ENCODE measurements around the gene CACNA2D2. TPM values are rescaled to one million over a fixed set of nuclear protein-coding genes. Genes with fewer than 3 reads are reported as not detected.

The CACNA2D2 gene
- total RNA-seq (2022; extraction: Qiagen RNA extraction; ENCODE audit: low read depth) = 0.36 to 0.78 TPM (median 0.42 TPM) in 5 replicates

GRCh38 chr3:50503504-50504342 lies at the start of gene CACNA2D2:
Gene CACNA2D2, minus strand, starts transcription at chr3:50503634. Its CDS starts 211 bp downstream, at chr3:50503423.

GRCh38 chr3:50358911-50359759 lies 144.3 kb downstream of the CACNA2D2 start, which contains the start of gene TMEM115:
Gene TMEM115, minus strand, starts transcription at chr3:50359521. Its CDS starts 458 bp downstream, at chr3:50359063.

GRCh38 chr3:50350527-50351322 lies 152.7 kb downstream of the CACNA2D2 start, which contains the start of the genes CYB561D2 and NPRL2:
Gene CYB561D2, plus strand, starts transcription at chr3:50350862. Its CDS starts 572 bp downstream, at chr3:50351434.
Gene NPRL2, minus strand, starts transcription at chr3:50350775. Its CDS starts 123 bp downstream, at chr3:50350652.

GRCh38 chr3:50345586-50346234 lies 157.7 kb downstream of the CACNA2D2 start, which contains the start of gene ZMYND10:
Gene ZMYND10, minus strand, starts transcription at chr3:50345732. Its CDS starts 153 bp downstream, at chr3:50345579.

GRCh38 chr3:50340448-50341329 lies 162.7 kb downstream of the CACNA2D2 start, which contains the start of gene RASSF1:
Gene RASSF1, minus strand, starts transcription at chr3:50340836. Its CDS starts 31 bp downstream, at chr3:50340805.

GRCh38 chr3:50327943-50328691 lies 175.3 kb downstream of the CACNA2D2 start, which contains the start of gene TUSC2:
Gene TUSC2, minus strand, starts transcription at chr3:50328223. Its CDS starts 124 bp downstream, at chr3:50328099.

GRCh38 chr3:50322386-50323091 lies 180.9 kb downstream of the CACNA2D2 start, which contains the start of gene HYAL2:
Gene HYAL2, minus strand, starts transcription at chr3:50322745. Its CDS starts 2,256 bp downstream, at chr3:50320489.

Other genes starting within 250 kb of the CACNA2D2 start
- 6.7 to 8.1 TPM (median 6.9 TPM) in 5 replicates for gene SEMA3B, start 234.5 kb downstream of the CACNA2D2 start, total RNA-seq (2022; extraction: Qiagen RNA extraction; ENCODE audit: low read depth)
- 0.05 to 0.06 TPM in 2 of 5 replicates, not detected in the others for gene LSMEM2, start 224.5 kb downstream of the CACNA2D2 start, total RNA-seq (2022; extraction: Qiagen RNA extraction; ENCODE audit: low read depth)
- 75.3 to 98.9 TPM (median 94.1 TPM) in 5 replicates for gene IFRD2, start 211.2 kb downstream of the CACNA2D2 start, total RNA-seq (2022; extraction: Qiagen RNA extraction; ENCODE audit: low read depth)
- gene HYAL3, start 204.2 kb downstream of the CACNA2D2 start, total RNA-seq (2022; extraction: Qiagen RNA extraction; ENCODE audit: low read depth) = 6.7 to 10.9 TPM (median 8.1 TPM) in 5 replicates
- 4.8 to 6.7 TPM (median 5.1 TPM) in 5 replicates for gene NAA80, start 204.2 kb downstream of the CACNA2D2 start, total RNA-seq (2022; extraction: Qiagen RNA extraction; ENCODE audit: low read depth)
- gene HYAL1, start 200.1 kb downstream of the CACNA2D2 start, total RNA-seq (2022; extraction: Qiagen RNA extraction; ENCODE audit: low read depth) = 0.28 to 0.45 TPM (median 0.33 TPM) in 5 replicates
- gene HYAL2, start 180.9 kb downstream of the CACNA2D2 start, total RNA-seq (2022; extraction: Qiagen RNA extraction; ENCODE audit: low read depth) = 19.8 to 26.8 TPM (median 22.6 TPM) in 5 replicates
- 25.9 to 35.4 TPM (median 33.7 TPM) in 5 replicates for gene TUSC2, start 175.4 kb downstream of the CACNA2D2 start, total RNA-seq (2022; extraction: Qiagen RNA extraction; ENCODE audit: low read depth)
- 18.0 to 19.6 TPM (median 19.3 TPM) in 5 replicates for gene RASSF1, start 162.8 kb downstream of the CACNA2D2 start, total RNA-seq (2022; extraction: Qiagen RNA extraction; ENCODE audit: low read depth)
- gene ZMYND10, start 157.9 kb downstream of the CACNA2D2 start, total RNA-seq (2022; extraction: Qiagen RNA extraction; ENCODE audit: low read depth) = 0.53 to 1.2 TPM (median 1.00 TPM) in 5 replicates
- 12.8 to 14.0 TPM (median 13.3 TPM) in 5 replicates for gene NPRL2, start 152.9 kb downstream of the CACNA2D2 start, total RNA-seq (2022; extraction: Qiagen RNA extraction; ENCODE audit: low read depth)
- 17.2 to 23.0 TPM (median 22.0 TPM) in 5 replicates for gene CYB561D2, start 152.8 kb downstream of the CACNA2D2 start, total RNA-seq (2022; extraction: Qiagen RNA extraction; ENCODE audit: low read depth)
- 40.0 to 48.2 TPM (median 43.0 TPM) in 5 replicates for gene TMEM115, start 144.1 kb downstream of the CACNA2D2 start, total RNA-seq (2022; extraction: Qiagen RNA extraction; ENCODE audit: low read depth)
- 2.2 to 3.1 TPM (median 2.8 TPM) in 5 replicates for gene C3orf18, start 64.1 kb upstream of the CACNA2D2 start, total RNA-seq (2022; extraction: Qiagen RNA extraction; ENCODE audit: low read depth)
- gene HEMK1, start 65.9 kb upstream of the CACNA2D2 start, total RNA-seq (2022; extraction: Qiagen RNA extraction; ENCODE audit: low read depth) = 3.5 to 7.6 TPM (median 7.0 TPM) in 5 replicates
- 0.48 to 0.75 TPM (median 0.70 TPM) in 5 replicates for gene CISH, start 108.1 kb upstream of the CACNA2D2 start, total RNA-seq (2022; extraction: Qiagen RNA extraction; ENCODE audit: low read depth)
- 23.5 to 26.5 TPM (median 25.6 TPM) in 5 replicates for gene MAPKAPK3, start 113.5 kb upstream of the CACNA2D2 start, total RNA-seq (2022; extraction: Qiagen RNA extraction; ENCODE audit: low read depth)
- gene DOCK3, start 171.3 kb upstream of the CACNA2D2 start, total RNA-seq (2022; extraction: Qiagen RNA extraction; ENCODE audit: low read depth) = 0.37 to 0.50 TPM (median 0.43 TPM) in 5 replicates